ENCODE data around the gene HELZ.

DNA sequence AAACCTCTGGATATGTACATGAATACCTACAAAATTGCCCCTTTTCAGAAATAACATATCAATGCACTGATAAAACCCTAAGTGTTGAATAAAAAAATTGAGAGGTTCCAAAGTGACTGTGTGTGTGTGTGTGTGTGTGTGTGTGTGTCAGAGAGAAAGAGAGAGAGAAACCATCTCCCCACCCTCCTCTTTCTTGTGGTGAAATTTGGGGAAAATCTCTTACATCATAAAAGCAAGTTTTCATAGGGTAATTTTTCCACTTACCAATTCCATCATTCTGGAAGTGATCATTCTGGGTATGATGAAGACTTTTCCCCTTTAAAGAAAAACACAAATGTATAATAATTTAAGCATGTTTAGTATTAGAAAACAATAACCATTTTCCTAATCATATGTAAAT, 121.3 kb downstream of the HELZ start:
- TF ChIP-seq, protein P1, sequence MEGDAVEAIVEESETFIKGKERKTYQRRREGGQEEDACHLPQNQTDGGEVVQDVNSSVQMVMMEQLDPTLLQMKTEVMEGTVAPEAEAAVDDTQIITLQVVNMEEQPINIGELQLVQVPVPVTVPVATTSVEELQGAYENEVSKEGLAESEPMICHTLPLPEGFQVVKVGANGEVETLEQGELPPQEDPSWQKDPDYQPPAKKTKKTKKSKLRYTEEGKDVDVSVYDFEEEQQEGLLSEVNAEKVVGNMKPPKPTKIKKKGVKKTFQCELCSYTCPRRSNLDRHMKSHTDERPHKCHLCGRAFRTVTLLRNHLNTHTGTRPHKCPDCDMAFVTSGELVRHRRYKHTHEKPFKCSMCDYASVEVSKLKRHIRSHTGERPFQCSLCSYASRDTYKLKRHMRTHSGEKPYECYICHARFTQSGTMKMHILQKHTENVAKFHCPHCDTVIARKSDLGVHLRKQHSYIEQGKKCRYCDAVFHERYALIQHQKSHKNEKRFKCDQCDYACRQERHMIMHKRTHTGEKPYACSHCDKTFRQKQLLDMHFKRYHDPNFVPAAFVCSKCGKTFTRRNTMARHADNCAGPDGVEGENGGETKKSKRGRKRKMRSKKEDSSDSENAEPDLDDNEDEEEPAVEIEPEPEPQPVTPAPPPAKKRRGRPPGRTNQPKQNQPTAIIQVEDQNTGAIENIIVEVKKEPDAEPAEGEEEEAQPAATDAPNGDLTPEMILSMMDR (IDR thresholded peaks at IDR 0.05): no peak
- TF ChIP-seq EZH2 (IDR thresholded peaks at IDR 0.05; ENCODE audit: borderline replicate concordance, insufficient read depth, low read depth, low read length, poor library complexity, severe bottlenecking): no peak

Measured in B cell (primary cell).